ENCODE measurements around the gene OTUD4. TPM values are rescaled to one million over a fixed set of nuclear protein-coding genes. Genes with fewer than 3 reads are reported as not detected.
A peak's percentile ranks its signal among the peaks of the same experiment; 100 is the strongest.

The OTUD4 gene
- total and polyA plus RNA-seq, 2 donors (not counting 3 experiments of a cell fraction or from before 2014, with no cell fraction given): 12.6 to 40.9 TPM

DNA sequence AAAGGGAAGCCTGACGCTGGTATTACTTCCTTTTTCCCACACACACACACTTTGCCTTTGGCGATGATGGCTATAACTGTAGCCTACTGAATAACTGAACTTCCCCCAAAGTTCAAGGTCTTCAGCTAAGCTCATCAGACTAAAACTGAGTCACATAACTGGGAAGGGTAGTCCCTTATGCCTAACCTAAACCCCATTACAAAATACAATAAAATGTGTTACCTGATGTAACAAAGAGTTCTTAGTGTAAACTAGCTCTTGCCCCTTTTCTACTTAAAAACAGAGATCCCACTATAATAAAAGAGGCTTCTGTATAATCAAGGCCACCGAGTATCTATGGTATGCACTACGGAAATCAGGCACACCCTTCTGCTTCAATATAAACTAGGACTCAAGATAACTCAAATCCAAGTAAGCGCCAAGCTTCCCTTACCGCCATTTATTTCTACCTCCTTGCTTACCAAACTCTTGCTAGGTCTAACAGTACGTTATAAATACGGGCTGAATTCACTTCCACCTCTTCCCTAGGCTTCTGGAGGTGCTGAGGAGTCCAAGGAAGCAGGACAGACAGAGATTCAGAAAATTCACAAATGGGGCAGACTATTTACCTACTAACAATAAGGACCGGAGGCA lies 2.4 kb downstream of the OTUD4 start:
- FAIRE-seq (no peak), DNase-seq (ENCODE audit: low read depth, low spot score) (peak; percentile 89)
- intact Hi-C loops (cut with micrococcal nuclease) (no loop called here), dilution Hi-C loops (cut with MboI; ENCODE audit: extremely low pct_ligation_motif_present, low sequenced_read_pairs) (no loop called here)
- Histone ChIP-seq H3K4me2 (ENCODE audit: insufficient read depth, low read length) (peak overlapping the region; percentile 99), H3K4me1 (ENCODE audit: control insufficient read depth, extremely low read depth, insufficient read depth, low read length) (peaks cover 18% of the 10 kb centered on the region), H3K36me3 (ENCODE audit: control insufficient read depth in 2 of 2, extremely low read depth in 1 of 2, insufficient read depth in 2 of 2, low read length in 2 of 2) (peaks cover 2% of the 10 kb centered on the region in 2 experiments), H3K27me3 (ENCODE audit: control insufficient read depth in 2 of 2, insufficient read depth in 2 of 2, low read length in 2 of 2) (no peaks in the 10 kb centered on the region), H3K9me1 (replicated peaks; ENCODE audit: control insufficient read depth, extremely low read depth, insufficient read depth, low read length) (no peaks in the 10 kb centered on the region), H3K79me2 (ENCODE audit: control insufficient read depth, insufficient read depth, low read length) (peaks cover 66% of the 10 kb centered on the region), H4K20me1 (replicated peaks; ENCODE audit: control insufficient read depth, extremely low read depth, insufficient read depth, low read length) (peaks cover 6% of the 10 kb centered on the region), H2AFZ (ENCODE audit: low read depth, low read length) (no peak overlapping the region), H3K9me3 (replicated peaks; ENCODE audit: control insufficient read depth, insufficient read depth, low read length) (no peaks in the 10 kb centered on the region), H3K9ac (replicated peaks; ENCODE audit: extremely low read depth, insufficient read depth, low read length) (peak overlapping the region; percentile 83), H3K4me3 (replicated peaks in 1 of 3; ENCODE audit: insufficient read depth in 1 of 3, low read depth in 1 of 3, low read length in 3 of 3) (peak overlapping the region; percentile 78 to 93 (median 92)), H3K27ac (ENCODE audit: insufficient read depth, low read depth, low read length) (peak overlapping the region; percentile 78)
- TSS peak; percentile 53 for BruUV-seq (replicated peaks)
- POLR2A ChIA-PET: interaction anchor here (1.3 kb wide), 1 partner anchor 18 kb away, joined by 4 read pairs; no protein-coding TSS in a partner anchor
- TF ChIP-seq CTCF (IDR thresholded peaks at IDR 0.05; ENCODE audit: extremely low read depth in 1 of 2, insufficient read depth in 1 of 2, low read depth in 1 of 2, low read length in 2 of 2) (no peak), FOS (IDR thresholded peaks at IDR 0.05; ENCODE audit: borderline replicate concordance, insufficient read depth, low read length) (peak; percentile 32), JUN (IDR thresholded peaks at IDR 0.05; ENCODE audit: borderline replicate concordance, insufficient read depth, insufficient read length, low read depth) (peak; percentile 9)
- CTCF ChIA-PET: interaction anchor here (0.7 to 3.0 kb wide), 6 partner anchors 8 to 439 kb away, joined by 3 to 13 read pairs (median 4); no protein-coding TSS in a partner anchor

- peaks cover 6% of the 10 kb centered on the region for H4K20me1 ChIP-seq (replicated peaks; ENCODE audit: control insufficient read depth, extremely low read depth, insufficient read depth, low read length)
These were observed 2.9 kb downstream of the OTUD4 start for GRCh38 chr4:145177511-145177905.

More at GRCh38 chr4:145177511-145177905, 2.9 kb downstream of the OTUD4 start:
- Histone ChIP-seq H3K4me1 (ENCODE audit: control insufficient read depth, extremely low read depth, insufficient read depth, low read length) (peaks cover 23% of the 10 kb centered on the region), H3K9me1 (replicated peaks; ENCODE audit: control insufficient read depth, extremely low read depth, insufficient read depth, low read length) (no peaks in the 10 kb centered on the region), H3K36me3 (ENCODE audit: control insufficient read depth in 2 of 2, extremely low read depth in 1 of 2, insufficient read depth in 2 of 2, low read length in 2 of 2) (peaks cover 2% of the 10 kb centered on the region in 2 experiments), H3K79me2 (ENCODE audit: control insufficient read depth, insufficient read depth, low read length) (peaks cover 70% of the 10 kb centered on the region), H3K4me2 (ENCODE audit: insufficient read depth, low read length) (peak overlapping the region; percentile 99), H3K27ac (ENCODE audit: insufficient read depth, low read depth, low read length) (peak overlapping the region; percentile 78), H3K9ac (replicated peaks; ENCODE audit: extremely low read depth, insufficient read depth, low read length) (peak overlapping the region; percentile 83), H3K27me3 (ENCODE audit: control insufficient read depth in 2 of 2, insufficient read depth in 2 of 2, low read length in 2 of 2) (no peaks in the 10 kb centered on the region), H3K9me3 (replicated peaks; ENCODE audit: control insufficient read depth, insufficient read depth, low read length) (no peaks in the 10 kb centered on the region), H2AFZ (ENCODE audit: low read depth, low read length) (no peak overlapping the region), H3K4me3 (replicated peaks in 1 of 3; ENCODE audit: insufficient read depth in 1 of 3, low read depth in 1 of 3, low read length in 3 of 3) (peak overlapping the region in 2 of 3 experiments; percentile 78 to 92)
- dilution Hi-C loops (cut with MboI; ENCODE audit: extremely low pct_ligation_motif_present, low sequenced_read_pairs) (no loop called here), intact Hi-C loops (cut with micrococcal nuclease) (no loop called here)
- POLR2A ChIA-PET: interaction anchor here (1.3 kb wide), 1 partner anchor 18 kb away, joined by 4 read pairs; no protein-coding TSS in a partner anchor
- DNase-seq (ENCODE audit: low read depth, low spot score) (no peak), FAIRE-seq (no peak)
- CTCF ChIA-PET: interaction anchor here (0.7 to 3.0 kb wide), 6 partner anchors 7 to 440 kb away, joined by 3 to 13 read pairs (median 4); no protein-coding TSS in a partner anchor
- TF ChIP-seq CTCF (IDR thresholded peaks at IDR 0.05; ENCODE audit: extremely low read depth in 1 of 2, insufficient read depth in 1 of 2, low read depth in 1 of 2, low read length in 2 of 2) (no peak), EZH2 (IDR thresholded peaks at IDR 0.05; ENCODE audit: borderline replicate concordance, low read depth, low read length, severe bottlenecking) (no peak), POLR2AphosphoS5 (IDR thresholded peaks at IDR 0.05; ENCODE audit: insufficient read depth, low read depth, low read length) (no peak), MYC (IDR thresholded peaks at IDR 0.05; ENCODE audit: low read depth, low read length) (no peak), FOS (IDR thresholded peaks at IDR 0.05; ENCODE audit: borderline replicate concordance, insufficient read depth, low read length) (no peak), GATA2 (IDR thresholded peaks at IDR 0.05; ENCODE audit: insufficient read depth, insufficient read length, low read depth, low read length) (peak; percentile 58), JUN (IDR thresholded peaks at IDR 0.05; ENCODE audit: borderline replicate concordance, insufficient read depth, insufficient read length, low read depth) (no peak)
- no TSS peak for BruUV-seq (replicated peaks)

Data from endothelial cell of umbilical vein (primary cell).